ENCODE measurements around the gene PTPN11. TPM values are rescaled to one million over a fixed set of nuclear protein-coding genes. Genes with fewer than 3 reads are reported as not detected.

The PTPN11 gene
- total and polyA plus RNA-seq, 2 donors (not counting 3 experiments of a cell fraction or from before 2014, with no cell fraction given), result 36.5 to 107 TPM

DNA sequence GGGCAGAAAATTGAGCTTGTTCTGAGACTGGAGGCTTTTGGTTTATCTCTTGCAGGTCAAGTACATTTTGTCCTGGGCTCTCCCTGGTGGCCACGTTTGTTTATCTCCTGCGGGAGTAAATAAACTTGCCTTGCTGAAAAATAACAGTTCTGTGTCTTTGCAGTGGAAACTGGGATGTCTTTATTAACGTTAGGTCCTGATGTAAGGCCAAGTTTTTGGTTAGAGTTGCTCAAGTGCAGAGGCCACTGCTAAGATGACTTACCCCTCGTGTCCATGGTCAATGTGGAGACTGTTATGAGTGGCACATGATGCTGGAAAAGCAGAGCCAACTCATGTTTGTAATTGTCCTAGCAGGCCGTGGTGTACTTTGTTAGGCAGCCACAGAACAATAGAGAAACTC is 3.8 kb downstream of the PTPN11 start:
- DNase-seq (ENCODE audit: low read depth, low spot score) (no peak), FAIRE-seq (no peak)
- POLR2A ChIA-PET, result interaction anchor here (0.5 kb wide), 2 partner anchors 313 to 687 kb away, joined by 4 to 5 read pairs; no protein-coding TSS in a partner anchor

GRCh38 chr12:112424126-112424525 is 5.4 kb downstream of the PTPN11 start:
- Histone ChIP-seq H3K4me3 (replicated peaks in 1 of 3; ENCODE audit: insufficient read depth in 1 of 3, low read depth in 1 of 3, low read length in 3 of 3) (no peak overlapping the region), H3K9me3 (replicated peaks; ENCODE audit: control insufficient read depth, insufficient read depth, low read length) (no peaks in the 10 kb centered on the region), H3K79me2 (ENCODE audit: control insufficient read depth, insufficient read depth, low read length) (peaks cover 94% of the 10 kb centered on the region), H3K4me1 (ENCODE audit: control insufficient read depth, extremely low read depth, insufficient read depth, low read length) (peaks cover 19% of the 10 kb centered on the region), H3K36me3 (ENCODE audit: control insufficient read depth in 2 of 2, extremely low read depth in 1 of 2, insufficient read depth in 2 of 2, low read length in 2 of 2) (no peaks in the 10 kb centered on the region), H3K27me3 (ENCODE audit: control insufficient read depth in 2 of 2, insufficient read depth in 2 of 2, low read length in 2 of 2) (no peaks in the 10 kb centered on the region), H3K9ac (replicated peaks; ENCODE audit: extremely low read depth, insufficient read depth, low read length) (no peak overlapping the region), H4K20me1 (replicated peaks; ENCODE audit: control insufficient read depth, extremely low read depth, insufficient read depth, low read length) (peaks cover 13% of the 10 kb centered on the region), H3K27ac (ENCODE audit: insufficient read depth, low read depth, low read length) (no peak overlapping the region), H3K4me2 (ENCODE audit: insufficient read depth, low read length) (no peak overlapping the region), H3K9me1 (replicated peaks; ENCODE audit: control insufficient read depth, extremely low read depth, insufficient read depth, low read length) (no peaks in the 10 kb centered on the region), H2AFZ (ENCODE audit: low read depth, low read length) (no peak overlapping the region)
- dilution Hi-C loops (cut with MboI; ENCODE audit: extremely low pct_ligation_motif_present, low sequenced_read_pairs) (no loop called here), intact Hi-C loops (cut with micrococcal nuclease) (no loop called here)
- DNase-seq (ENCODE audit: low read depth, low spot score) (no peak), FAIRE-seq (no peak)
- ChIA-PET CTCF (no interaction called here), POLR2A (interaction anchor here (0.6 kb wide), 1 partner anchor 824 kb away, joined by 3 read pairs; no protein-coding TSS in a partner anchor)
- TF ChIP-seq MAX (IDR thresholded peaks at IDR 0.05; ENCODE audit: insufficient read depth, insufficient read length) (no peak), EZH2 (IDR thresholded peaks at IDR 0.05; ENCODE audit: borderline replicate concordance, low read depth, low read length, severe bottlenecking) (no peak), POLR2AphosphoS5 (IDR thresholded peaks at IDR 0.05; ENCODE audit: insufficient read depth, low read depth, low read length) (no peak), GATA2 (IDR thresholded peaks at IDR 0.05; ENCODE audit: insufficient read depth, insufficient read length, low read depth, low read length) (no peak), FOS (IDR thresholded peaks at IDR 0.05; ENCODE audit: borderline replicate concordance, insufficient read depth, low read length) (no peak), JUN (IDR thresholded peaks at IDR 0.05; ENCODE audit: borderline replicate concordance, insufficient read depth, insufficient read length, low read depth) (no peak), MYC (IDR thresholded peaks at IDR 0.05; ENCODE audit: low read depth, low read length) (no peak), POLR2A (IDR thresholded peaks at IDR 0.05; ENCODE audit: low read depth, low read length) (no peak)
- TF ChIP-seq, protein P1, sequence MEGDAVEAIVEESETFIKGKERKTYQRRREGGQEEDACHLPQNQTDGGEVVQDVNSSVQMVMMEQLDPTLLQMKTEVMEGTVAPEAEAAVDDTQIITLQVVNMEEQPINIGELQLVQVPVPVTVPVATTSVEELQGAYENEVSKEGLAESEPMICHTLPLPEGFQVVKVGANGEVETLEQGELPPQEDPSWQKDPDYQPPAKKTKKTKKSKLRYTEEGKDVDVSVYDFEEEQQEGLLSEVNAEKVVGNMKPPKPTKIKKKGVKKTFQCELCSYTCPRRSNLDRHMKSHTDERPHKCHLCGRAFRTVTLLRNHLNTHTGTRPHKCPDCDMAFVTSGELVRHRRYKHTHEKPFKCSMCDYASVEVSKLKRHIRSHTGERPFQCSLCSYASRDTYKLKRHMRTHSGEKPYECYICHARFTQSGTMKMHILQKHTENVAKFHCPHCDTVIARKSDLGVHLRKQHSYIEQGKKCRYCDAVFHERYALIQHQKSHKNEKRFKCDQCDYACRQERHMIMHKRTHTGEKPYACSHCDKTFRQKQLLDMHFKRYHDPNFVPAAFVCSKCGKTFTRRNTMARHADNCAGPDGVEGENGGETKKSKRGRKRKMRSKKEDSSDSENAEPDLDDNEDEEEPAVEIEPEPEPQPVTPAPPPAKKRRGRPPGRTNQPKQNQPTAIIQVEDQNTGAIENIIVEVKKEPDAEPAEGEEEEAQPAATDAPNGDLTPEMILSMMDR (IDR thresholded peaks at IDR 0.05; ENCODE audit: extremely low read depth in 1 of 2, insufficient read depth in 1 of 2, low read depth in 1 of 2, low read length in 2 of 2), result no peak
- BruUV-seq (replicated peaks), result no TSS peak

More for the DNA sequence above, 3.8 kb downstream of the PTPN11 start:
- Histone ChIP-seq H3K36me3 (ENCODE audit: control insufficient read depth in 2 of 2, extremely low read depth in 1 of 2, insufficient read depth in 2 of 2, low read length in 2 of 2) (no peaks in the 10 kb centered on the region), H3K4me2 (ENCODE audit: insufficient read depth, low read length) (no peak overlapping the region), H4K20me1 (replicated peaks; ENCODE audit: control insufficient read depth, extremely low read depth, insufficient read depth, low read length) (peaks cover 13% of the 10 kb centered on the region), H3K9me1 (replicated peaks; ENCODE audit: control insufficient read depth, extremely low read depth, insufficient read depth, low read length) (no peaks in the 10 kb centered on the region), H3K27ac (ENCODE audit: insufficient read depth, low read depth, low read length) (no peak overlapping the region), H3K9me3 (replicated peaks; ENCODE audit: control insufficient read depth, insufficient read depth, low read length) (no peaks in the 10 kb centered on the region), H2AFZ (ENCODE audit: low read depth, low read length) (no peak overlapping the region), H3K79me2 (ENCODE audit: control insufficient read depth, insufficient read depth, low read length) (peaks cover 82% of the 10 kb centered on the region), H3K4me3 (replicated peaks in 1 of 3; ENCODE audit: insufficient read depth in 1 of 3, low read depth in 1 of 3, low read length in 3 of 3) (no peak overlapping the region), H3K27me3 (ENCODE audit: control insufficient read depth in 2 of 2, insufficient read depth in 2 of 2, low read length in 2 of 2) (no peaks in the 10 kb centered on the region), H3K4me1 (ENCODE audit: control insufficient read depth, extremely low read depth, insufficient read depth, low read length) (peaks cover 21% of the 10 kb centered on the region), H3K9ac (replicated peaks; ENCODE audit: extremely low read depth, insufficient read depth, low read length) (no peak overlapping the region)
- CTCF ChIA-PET, result interaction anchor here (1.0 kb wide), 1 partner anchor 11 kb away, joined by 4 read pairs; no protein-coding TSS in a partner anchor
- no TSS peak for BruUV-seq (replicated peaks)
- no peak for TF ChIP-seq EZH2 (IDR thresholded peaks at IDR 0.05; ENCODE audit: borderline replicate concordance, low read depth, low read length, severe bottlenecking)
- TF ChIP-seq POLR2AphosphoS5 (IDR thresholded peaks at IDR 0.05; ENCODE audit: insufficient read depth, low read depth, low read length), result no peak
- no peak for TF ChIP-seq POLR2A (IDR thresholded peaks at IDR 0.05; ENCODE audit: low read depth, low read length)
- dilution Hi-C loops (cut with MboI; ENCODE audit: extremely low pct_ligation_motif_present, low sequenced_read_pairs) (no loop called here), intact Hi-C loops (cut with micrococcal nuclease) (no loop called here)
